ENCODE data around the gene PGM5.

DNA sequence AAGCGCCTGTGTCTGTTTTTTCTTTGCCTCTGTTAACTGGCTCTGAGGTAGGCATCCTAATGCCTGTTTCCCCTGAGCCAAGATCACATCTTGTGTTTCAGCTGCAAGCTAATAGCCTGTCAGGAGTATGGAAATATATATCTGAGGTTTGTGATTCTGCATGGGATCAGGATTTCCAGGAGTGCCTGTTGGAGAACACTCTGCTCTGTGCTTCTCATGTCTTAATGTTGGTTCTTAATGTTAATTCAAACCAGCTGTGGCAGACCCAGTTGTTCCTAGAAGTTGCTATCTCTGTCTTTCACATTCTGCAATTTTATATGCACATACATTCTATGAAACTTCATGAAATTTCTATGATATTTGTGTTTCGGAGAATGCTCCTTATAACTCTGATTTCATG is 72.1 kb downstream of the PGM5 start:
- TF ChIP-seq, protein P1, sequence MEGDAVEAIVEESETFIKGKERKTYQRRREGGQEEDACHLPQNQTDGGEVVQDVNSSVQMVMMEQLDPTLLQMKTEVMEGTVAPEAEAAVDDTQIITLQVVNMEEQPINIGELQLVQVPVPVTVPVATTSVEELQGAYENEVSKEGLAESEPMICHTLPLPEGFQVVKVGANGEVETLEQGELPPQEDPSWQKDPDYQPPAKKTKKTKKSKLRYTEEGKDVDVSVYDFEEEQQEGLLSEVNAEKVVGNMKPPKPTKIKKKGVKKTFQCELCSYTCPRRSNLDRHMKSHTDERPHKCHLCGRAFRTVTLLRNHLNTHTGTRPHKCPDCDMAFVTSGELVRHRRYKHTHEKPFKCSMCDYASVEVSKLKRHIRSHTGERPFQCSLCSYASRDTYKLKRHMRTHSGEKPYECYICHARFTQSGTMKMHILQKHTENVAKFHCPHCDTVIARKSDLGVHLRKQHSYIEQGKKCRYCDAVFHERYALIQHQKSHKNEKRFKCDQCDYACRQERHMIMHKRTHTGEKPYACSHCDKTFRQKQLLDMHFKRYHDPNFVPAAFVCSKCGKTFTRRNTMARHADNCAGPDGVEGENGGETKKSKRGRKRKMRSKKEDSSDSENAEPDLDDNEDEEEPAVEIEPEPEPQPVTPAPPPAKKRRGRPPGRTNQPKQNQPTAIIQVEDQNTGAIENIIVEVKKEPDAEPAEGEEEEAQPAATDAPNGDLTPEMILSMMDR (IDR thresholded peaks at IDR 0.05; ENCODE audit: low read length): no peak
- no peak for TF ChIP-seq EZH2 (optimal IDR thresholded peaks at IDR 0.05; ENCODE audit: low read depth, low read length)

Measured in MM.1S (cell line).